ENCODE data around the gene ARHGEF17.

Gene ARHGEF17

DNA sequence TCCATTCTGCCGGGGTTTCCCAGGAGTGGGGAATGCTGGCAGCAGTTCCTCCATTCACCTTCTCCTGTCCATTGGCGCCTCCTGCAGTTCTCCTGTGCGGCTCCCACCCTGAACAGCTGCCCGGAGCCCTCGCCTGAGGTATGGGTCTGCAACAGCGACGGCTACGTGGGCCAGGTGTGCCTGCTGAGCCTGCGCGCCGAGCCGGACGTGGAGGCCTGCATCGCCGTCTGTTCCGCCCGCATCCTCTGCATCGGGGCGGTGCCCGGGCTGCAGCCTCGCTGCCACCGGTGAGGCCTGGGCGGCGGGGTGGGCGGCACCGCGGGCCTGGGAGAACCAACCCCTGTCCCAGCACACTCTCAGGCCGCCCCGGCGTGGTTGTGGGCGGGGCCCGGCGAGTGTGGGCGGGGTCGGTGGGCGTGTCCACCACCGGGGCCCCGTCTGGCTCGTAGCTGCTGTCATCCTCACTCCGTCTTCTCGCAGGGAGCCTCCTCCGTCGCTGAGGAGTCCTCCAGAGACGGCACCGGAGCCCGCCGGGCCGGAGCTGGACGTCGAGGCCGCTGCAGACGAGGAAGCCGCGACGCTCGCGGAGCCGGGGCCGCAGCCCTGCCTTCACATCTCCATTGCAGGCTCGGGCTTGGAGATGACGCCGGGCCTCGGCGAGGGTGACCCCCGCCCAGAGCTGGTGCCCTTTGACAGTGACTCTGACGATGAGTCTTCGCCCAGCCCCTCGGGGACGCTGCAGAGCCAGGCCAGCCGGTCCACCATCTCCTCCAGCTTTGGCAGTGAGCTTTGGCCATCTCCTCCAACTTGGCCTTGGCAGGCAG lies 54.1 kb downstream of the ARHGEF17 start:
- Histone ChIP-seq H3K4me3 (no peak overlapping the region), H3K27ac (no peak overlapping the region)

DNA sequence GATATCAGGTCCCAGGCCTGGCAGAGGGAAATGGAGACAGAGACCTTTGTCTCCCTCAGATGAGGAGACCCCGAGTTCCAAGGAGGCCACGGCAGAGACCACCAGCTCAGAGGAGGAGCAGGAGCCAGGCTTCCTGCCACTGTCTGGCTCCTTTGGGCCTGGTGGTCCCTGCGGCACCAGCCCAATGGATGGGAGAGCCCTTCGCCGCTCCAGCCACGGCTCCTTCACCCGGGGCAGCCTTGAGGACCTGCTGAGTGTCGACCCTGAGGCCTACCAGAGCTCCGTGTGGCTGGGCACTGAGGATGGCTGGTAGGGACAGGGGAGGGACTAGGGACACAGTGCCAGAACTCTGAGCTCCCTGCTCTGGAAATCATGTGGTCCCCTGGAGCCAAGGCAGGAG lies 55.1 kb downstream of the ARHGEF17 start:
- Histone ChIP-seq H3K4me3 (no peak overlapping the region), H3K27ac (peak overlapping the region in 1 of 21 experiments; percentile 22)

DNA sequence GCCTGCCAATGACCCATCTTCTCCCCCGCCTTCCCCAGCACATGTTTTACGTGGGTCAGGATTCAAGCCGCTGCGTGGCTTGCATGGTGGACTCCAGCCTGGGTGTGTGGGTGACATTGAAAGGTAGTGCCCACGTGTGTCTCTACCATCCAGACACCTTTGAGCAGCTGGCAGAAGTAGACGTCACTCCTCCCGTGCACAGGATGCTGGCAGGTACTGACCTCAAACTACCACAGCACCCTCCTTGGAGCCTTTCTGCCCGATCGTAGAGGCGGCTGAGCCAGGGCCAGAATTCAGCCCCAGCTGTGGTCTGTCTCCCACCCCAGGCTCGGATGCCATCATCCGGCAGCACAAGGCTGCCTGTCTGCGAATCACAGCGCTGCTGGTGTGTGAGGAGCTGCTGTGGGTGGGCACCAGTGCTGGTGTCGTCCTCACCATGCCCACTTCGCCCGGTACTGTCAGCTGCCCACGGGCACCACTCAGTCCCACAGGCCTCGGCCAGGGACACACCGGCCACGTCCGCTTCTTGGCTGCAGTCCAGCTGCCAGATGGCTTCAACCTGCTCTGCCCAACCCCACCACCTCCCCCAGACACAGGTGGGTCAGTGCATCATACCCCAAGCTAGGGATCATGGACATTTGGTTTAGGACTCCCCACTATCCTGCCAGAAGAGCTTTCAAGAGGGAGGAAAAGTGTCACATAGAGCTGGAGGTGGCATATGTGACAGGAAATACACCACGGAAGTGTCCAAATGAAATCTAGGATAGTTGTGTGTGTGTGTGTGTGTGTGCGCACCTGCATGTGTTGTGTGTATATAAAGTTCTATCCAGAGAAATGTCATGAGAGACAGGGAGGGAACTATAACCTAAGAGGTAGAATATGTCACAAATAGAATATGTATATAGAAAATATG lies 57.5 kb downstream of the ARHGEF17 start:
- Histone ChIP-seq H3K4me3 (no peak overlapping the region), H3K27ac (peak overlapping the region in 2 of 21 experiments; percentile 11 to 24)

DNA sequence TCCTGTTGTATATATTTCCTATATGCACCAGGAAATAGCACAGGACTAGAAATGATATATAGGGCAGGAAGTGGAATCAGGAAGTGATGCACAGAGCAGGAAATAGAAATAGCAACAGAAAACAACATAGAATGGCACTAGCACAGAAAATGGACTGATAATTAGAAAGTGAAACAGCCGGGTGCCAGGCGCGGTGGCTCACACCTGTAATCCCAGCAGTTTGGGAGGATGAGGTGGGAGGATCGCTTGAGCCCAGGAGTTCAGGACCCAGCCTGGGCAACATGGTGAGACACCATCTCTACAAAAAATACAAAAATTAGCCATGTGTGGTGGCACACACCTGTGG lies 58.2 kb downstream of the ARHGEF17 start:
- no peak overlapping the region for H3K4me3 ChIP-seq
- peak overlapping the region in 6 of 21 experiments; percentile 11 to 73 (median 40) for H3K27ac ChIP-seq

DNA sequence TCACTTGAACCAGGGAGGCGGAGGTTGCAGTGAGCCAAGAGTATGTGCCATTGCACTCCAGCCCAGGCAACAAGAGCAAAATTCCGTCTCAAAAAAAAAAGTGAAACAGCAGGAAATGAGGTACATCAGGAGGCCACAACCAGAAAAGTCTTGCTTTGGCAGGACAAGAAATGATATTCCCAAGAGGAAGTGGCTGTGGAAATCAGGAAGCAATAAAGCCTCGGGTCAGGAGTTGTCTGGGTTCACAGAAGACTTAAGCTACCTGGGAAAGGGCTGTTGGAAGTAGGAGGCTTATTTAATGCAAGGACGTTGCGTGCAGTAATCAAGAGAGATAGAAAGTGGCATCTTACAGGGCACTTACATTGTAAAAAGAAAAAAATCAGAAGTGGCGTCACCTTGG lies 58.9 kb downstream of the ARHGEF17 start:
- Histone ChIP-seq H3K27ac (peak overlapping the region in 3 of 21 experiments; percentile 11 to 73 (median 17)), H3K4me3 (no peak overlapping the region)

DNA sequence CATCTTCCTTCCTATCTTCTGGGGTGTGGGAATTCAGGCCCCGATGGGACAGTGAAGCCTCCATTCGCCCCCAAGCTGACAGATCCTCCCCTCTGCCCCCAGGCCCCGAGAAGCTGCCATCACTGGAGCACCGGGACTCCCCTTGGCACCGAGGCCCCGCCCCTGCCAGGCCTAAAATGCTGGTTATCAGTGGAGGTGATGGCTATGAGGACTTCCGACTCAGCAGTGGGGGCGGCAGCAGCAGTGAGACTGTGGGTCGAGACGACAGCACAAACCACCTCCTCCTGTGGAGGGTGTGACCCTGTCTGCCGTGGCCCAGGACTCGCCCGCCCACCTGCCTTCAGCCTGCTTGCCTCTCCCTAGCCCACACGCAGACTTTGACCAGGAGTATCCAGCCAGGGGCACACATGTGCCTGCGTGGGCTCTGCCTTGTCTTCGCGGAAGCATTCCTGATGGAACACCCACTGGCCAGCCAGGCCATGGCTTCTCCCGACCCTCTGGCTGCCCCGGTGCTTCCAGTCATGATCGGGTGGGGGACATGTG lies 59.5 kb downstream of the ARHGEF17 start:
- H3K27ac ChIP-seq = no peak overlapping the region
- no peak overlapping the region for H3K4me3 ChIP-seq

DNA sequence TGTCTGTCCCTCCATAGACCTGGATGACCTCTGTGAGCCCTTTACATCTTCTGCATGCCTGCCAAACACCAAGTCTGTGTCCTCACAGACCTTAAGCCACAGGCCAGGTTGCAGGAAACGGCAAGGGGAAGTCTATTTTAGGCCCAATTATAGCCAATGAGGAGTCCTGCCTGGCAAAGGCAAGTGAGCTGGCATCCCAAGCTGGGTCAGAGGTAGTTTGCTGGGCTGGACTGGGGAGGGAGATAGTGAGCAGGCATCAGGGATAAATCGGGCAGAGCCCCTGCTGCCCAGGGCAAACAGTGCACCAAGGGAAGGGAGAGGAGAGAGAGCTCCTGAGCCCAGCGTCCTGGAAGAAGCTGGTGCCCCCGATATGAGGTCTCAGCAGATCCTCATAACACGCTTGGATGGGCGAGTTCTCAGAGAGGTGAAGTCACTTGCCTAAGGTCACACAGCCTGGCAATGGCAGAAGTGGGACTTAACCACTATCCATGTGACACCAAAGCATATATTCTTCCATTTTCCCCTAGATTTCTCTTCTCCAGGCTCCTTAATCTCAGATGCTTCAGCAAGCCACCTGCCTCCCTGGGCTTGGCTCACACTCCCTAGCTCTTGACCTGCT lies 64.4 kb downstream of the ARHGEF17 start:
- Histone ChIP-seq H3K27ac (no peak overlapping the region), H3K4me3 (no peak overlapping the region)

DNA sequence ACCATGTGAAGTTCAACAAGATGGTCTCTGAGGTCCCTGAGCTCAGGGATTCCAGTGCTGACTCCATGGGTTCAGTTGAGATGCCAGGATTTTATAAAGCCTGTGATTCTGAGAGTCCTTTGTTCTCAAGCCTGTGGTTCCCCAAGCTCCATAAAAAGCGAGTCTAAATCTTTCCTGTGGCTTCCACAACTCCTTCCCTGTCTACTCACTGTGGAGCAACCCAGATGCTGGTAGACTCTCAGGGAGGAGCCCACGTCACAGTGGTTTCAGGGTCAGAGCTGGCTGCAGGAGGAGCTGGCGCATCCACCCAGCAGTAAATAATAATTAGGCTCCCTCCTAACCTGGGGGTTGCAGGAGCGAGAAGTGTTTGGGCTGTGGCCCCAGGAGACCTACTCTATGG lies 66.1 kb downstream of the ARHGEF17 start:
- H3K27ac ChIP-seq = peak overlapping the region in 2 of 21 experiments; percentile 1 to 7

DNA sequence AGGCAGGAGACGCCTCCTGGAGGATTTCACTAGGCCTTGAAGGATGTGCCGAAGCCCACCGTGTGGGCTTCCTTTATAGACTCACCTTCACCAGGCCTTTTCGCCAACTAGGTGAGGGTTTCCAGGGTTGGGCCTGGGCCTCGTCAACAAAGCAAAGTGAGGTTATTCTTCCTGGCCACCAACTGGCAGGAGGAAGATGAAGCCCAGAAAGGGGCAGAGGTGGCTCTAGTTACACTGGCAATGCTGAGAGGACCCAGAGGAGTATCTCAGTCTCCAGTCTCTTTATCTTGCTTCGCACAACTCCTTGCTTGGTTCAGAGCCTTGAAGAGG lies 67.7 kb downstream of the ARHGEF17 start:
- Histone ChIP-seq H3K27ac (peak overlapping the region in 19 of 21 experiments; percentile 10 to 95 (median 87)), H3K4me3 (peak overlapping the region in 5 of 7 experiments; percentile 58 to 92 (median 82))

More for the DNA sequence above, 66.1 kb downstream of the ARHGEF17 start:
- H3K4me3 ChIP-seq = no peak overlapping the region

DNA sequence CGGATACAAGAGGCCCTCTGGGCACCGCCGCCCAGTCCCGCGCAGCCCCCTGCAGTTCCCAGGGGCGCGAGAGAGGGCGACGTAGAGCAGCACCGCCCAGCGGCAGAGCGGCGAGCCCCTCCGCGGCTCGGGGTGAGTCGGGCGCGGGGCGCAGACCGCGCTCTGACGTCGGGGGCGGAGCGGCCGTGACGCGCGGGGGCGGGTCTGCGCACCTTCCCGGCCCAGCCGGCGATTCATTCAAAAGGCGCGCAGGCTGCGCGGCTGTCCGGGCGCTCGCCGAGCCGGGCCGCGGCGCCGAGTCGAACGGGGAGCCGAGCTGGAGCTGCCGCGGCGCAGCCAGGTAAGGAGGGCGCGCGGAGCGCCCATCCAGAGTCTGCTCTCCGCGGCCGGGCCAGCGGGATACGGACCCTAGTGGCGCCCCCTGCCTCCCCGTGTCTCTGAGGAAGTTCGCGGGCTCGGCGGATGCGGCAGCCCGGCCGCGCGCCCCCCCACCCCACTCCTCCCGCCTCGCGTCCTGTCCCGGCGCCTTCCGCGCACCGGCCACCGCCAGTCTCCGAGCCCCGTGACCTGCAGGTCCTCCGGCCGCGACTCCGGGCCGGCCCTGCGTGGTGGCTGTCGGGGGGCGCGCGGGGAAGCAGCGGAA lies 68.2 kb downstream of the ARHGEF17 start, which contains the start of gene RELT:
TSS of gene RELT (plus strand) at position 240 of the 643 bp plus-strand sequence. CDS start 12,738 bp downstream, outside the sequence.
- H3K4me3 ChIP-seq = peak within 1 kb of the TSS; percentile 58 to 99 (median 82)
- peak within 1 kb of the TSS; percentile 60 to 95 (median 90) for H3K27ac ChIP-seq

DNA sequence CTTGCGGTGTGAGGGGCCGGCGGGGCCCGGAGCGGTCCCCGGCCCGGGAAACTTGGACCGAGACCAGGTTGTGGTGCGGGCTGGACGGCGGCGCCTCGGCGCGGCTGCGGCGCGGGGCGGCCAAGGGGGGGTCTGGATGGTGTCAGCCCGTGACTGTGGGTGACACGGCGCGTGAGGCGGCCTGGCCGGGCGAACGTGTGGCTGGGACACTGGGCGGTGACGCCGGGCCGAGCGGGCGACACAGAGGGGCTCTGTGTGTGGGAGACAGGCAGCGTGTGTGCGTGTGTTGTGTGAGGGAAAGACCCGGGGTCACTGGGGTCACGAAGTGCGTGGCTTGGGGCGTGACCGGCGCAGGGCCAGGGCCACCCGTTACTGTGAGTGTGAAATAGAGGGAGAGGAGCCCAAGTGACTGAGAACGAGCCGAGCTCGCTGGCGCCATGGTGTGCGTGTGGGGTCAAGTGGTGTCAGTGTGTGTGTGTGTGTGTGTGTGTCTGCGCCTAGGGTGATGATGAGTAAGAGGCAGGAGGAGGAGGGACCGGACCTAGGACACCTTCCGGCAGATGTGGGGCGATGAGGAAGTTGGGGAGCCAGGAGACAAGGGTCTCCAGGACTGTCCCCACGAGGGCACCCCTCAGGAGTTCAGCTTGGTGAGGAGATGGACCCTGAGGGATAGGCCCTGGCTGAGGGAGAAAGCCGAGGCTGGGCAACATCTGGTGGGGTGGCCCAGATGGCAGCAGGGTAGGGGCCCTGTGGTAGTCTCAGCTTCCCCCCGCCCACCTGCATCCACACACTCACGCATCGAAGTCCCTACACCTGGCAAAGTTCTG lies 68.9 kb downstream of the ARHGEF17 start:
- Histone ChIP-seq H3K4me3 (peak overlapping the region; percentile 58 to 99 (median 82)), H3K27ac (peak overlapping the region; percentile 49 to 95 (median 90))

DNA sequence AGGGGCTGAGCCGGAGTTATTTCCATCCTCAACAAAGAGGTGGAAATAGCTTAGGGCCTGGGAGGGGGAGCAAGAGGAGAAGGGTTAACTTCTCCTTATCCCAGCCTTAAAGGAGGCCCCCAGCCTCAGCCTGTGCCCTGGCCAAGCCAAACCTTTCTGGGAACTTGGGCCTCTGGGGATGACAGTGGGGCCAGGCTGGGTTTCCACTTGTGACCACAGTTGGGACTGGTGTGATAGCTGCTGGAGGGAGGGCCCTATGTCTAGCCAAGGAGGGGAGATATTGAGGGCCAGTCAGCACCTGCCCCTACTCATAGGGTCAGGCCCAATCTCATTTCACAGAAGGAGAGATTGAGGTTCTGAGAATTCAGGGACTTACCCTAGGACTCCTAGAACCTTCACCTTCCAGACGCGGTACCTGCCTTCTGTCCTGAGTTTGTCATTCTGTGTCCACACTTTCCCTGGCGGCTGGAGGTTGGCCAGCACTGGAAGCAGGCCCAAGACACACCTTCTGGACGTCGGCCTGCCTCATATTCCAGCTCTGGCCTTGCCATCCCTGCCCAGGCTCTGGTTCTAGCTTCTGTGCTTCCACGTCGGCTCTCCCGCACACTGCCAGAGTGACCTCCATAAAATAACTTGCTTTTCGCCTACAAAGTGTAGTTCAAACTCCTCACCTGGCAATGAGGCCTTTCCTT lies 71.3 kb downstream of the ARHGEF17 start:
- H3K4me3 ChIP-seq = no peak overlapping the region

DNA sequence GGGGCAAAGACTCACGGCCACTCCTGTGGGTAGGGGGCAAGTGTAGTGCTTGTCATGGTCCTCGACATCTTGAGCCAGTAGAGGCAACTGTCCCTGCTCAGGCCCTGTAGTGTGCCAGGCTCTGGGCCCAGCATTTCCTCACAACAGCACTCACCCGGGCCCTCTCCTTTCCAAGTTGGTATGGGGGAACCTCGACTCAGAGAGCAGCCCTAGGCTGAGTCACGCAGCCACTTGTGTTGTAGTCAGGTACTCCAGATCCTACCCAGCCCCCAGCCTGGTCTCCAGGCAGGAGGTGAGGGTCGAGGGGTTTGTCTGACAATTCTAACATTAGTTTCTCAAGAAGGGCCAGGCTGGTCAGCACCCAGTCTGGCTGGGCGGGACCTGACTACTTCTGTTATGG lies 72.3 kb downstream of the ARHGEF17 start:
- Histone ChIP-seq H3K27ac (peak overlapping the region in 3 of 21 experiments; percentile 22 to 78 (median 72)), H3K4me3 (no peak overlapping the region)

More for the DNA sequence above, 71.3 kb downstream of the ARHGEF17 start:
- H3K27ac ChIP-seq = peak overlapping the region in 5 of 21 experiments; percentile 2 to 78 (median 29)

DNA sequence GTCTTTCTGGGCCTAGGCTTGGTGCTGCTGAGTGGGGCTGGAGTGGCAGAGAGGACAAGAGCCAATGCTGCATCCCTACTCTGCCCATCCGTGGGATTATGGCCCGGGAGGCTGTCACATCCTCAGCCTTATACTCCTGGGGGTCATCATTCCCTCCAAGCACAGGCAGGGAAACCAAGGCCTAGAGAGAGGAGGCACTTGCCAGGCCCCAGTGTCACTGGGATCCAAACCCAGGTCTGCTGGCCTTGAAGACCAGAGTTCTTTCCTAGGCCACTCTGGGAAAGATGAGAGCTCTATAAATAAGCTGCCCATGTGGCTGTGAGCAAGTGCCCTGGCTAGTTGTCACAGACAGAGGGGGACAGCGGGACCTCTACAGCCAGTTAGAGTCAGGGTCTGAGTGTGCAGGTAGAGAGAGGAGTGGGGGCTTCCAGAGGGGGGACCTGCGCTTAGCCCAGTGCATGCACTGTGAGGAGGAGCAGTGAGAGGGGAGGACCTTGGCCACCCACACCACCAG lies 72.9 kb downstream of the ARHGEF17 start:
- Histone ChIP-seq H3K4me3 (no peak overlapping the region), H3K27ac (peak overlapping the region in 8 of 21 experiments; percentile 20 to 78 (median 46))

DNA sequence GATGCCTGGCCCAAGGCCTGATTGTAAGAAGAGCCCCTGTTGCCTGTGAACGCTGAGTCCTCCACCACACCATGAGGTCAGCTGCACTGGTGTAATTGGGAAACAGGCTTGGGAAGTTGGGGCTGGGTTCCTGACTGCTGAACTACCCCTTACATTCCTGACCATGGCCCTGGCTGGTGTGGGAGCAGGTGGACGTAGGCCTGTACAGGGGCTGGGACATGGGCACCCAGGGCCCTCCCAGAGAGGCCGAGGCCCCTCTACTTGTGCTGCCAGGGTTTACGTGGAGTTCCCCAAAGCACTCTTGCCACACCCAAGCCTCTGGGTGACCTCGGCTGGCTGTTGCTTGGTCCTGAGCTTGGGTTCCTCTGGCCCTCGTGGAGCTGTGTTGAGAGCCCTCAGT lies 73.5 kb downstream of the ARHGEF17 start:
- Histone ChIP-seq H3K27ac (peak overlapping the region in 10 of 21 experiments; percentile 8 to 87 (median 48)), H3K4me3 (no peak overlapping the region)

DNA sequence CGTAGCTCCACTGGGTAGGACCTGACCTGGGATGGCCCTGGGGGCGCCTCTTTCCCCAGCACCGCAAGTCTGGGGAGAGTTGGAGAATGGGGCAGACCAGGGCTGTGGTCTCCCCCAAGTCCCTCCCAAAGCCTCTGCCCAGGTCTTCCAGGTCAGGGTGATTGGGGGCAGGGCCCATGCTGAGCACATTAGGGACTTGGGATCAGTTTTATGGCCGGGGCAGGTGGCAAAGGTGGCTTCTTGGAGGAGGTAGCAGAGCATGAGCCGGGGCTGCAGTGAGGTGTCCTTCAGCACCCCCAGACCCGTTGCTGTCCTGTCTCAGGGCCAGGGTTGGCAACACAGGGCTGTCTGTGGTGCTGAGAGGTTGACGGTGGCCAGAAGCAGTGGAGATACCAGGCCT lies 74.1 kb downstream of the ARHGEF17 start:
- Histone ChIP-seq H3K4me3 (no peak overlapping the region), H3K27ac (peak overlapping the region in 11 of 21 experiments; percentile 9 to 88 (median 62))

DNA sequence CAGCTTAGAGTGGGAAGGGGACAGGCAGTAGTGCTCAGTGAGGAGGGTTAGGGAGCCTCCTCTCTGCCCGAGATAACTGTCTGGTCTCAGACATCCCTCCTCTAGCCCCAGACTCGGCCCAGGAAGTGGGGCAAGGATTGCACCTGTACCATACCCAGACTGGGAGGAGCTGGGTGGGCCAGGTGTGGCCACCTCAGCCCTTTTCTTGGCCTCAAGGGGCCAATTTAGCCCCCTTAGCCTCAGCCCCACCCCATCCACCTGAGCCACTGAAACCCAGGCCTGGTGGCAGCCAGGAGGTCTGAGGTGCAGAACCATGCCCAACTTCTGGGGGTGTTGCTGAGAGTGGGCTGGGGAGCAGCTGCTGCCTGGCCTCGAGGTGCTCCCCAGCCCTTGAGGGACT lies 74.7 kb downstream of the ARHGEF17 start:
- H3K4me3 ChIP-seq = no peak overlapping the region
- H3K27ac ChIP-seq = peak overlapping the region in 15 of 21 experiments; percentile 16 to 88 (median 56)

Data from skin epidermis (tissue), 12 donors.